ENCODE data around the gene SLC6A1. TPM values are rescaled to one million over a fixed set of nuclear protein-coding genes. Genes with fewer than 3 reads are reported as not detected.

The SLC6A1 gene
- total RNA-seq, 2 donors from 2014 or later: not detected

GRCh38 chr3:10956986-10957385 lies 35.6 kb upstream of the SLC6A1 start:
- no peaks in the 10 kb centered on the region for H3K36me3 Mint-ChIP-seq (ENCODE audit: low read depth)
- no peak overlapping the region for H3K4me3 Mint-ChIP-seq
- DNase-seq (no peak), ATAC-seq (no peak)
- H3K27me3 Mint-ChIP-seq: peaks cover 46% of the 10 kb centered on the region
- no peak overlapping the region for H3K27ac Mint-ChIP-seq
- no peaks in the 10 kb centered on the region for H3K4me1 Mint-ChIP-seq
- no peaks in the 10 kb centered on the region for H3K9me3 ChIP-seq (ENCODE audit: control insufficient read depth, low read length, poor library complexity, severe bottlenecking)

DNA sequence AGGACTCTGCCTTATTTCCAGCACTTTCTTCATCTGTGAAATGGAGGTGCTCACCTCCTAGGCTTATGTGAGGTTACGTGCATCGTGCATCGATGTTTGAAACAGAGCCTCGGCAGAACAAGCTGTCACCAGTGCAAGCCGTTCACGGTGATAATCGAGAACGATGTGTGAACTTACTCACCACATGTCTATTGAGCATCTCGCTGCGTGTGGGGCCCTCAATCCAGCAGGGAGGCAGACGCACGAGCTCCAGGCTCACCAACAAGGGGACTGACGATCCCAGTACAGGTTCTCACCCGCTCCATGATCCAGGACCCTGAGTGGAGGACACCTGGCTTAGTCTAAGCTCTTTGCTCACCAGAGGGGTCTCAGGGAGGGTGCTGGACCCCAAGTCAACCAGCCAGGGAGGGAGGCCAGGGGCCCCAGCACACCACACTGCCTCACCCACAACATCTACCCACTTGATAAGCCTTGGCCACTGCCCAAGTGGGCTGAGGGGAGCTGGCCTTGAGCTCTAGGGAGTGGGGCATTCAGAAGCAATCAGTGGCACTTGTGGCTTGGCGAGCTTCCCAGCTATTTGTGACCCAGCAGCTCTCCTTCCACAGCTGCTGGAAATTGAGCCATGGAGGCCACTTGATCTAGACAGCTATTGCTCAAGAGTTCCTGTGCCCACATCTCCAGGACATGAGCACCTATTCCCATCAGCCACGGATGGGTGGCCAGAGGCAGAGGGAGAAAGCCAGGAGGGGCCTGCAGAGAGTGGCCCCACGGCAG lies 34.4 kb upstream of the SLC6A1 start:
- ATAC-seq (no peak), DNase-seq (no peak)
- Mint-ChIP-seq H3K27ac (no peak overlapping the region), H3K4me1 (no peaks in the 10 kb centered on the region), H3K27me3 (peaks cover 43% of the 10 kb centered on the region), H3K4me3 (no peak overlapping the region), H3K36me3 (ENCODE audit: low read depth) (no peaks in the 10 kb centered on the region)
- no peaks in the 10 kb centered on the region for H3K9me3 ChIP-seq (ENCODE audit: control insufficient read depth, low read length, poor library complexity, severe bottlenecking)

- no peaks in the 10 kb centered on the region for H3K9me3 ChIP-seq (ENCODE audit: control insufficient read depth, low read length, poor library complexity, severe bottlenecking)
- Mint-ChIP-seq H3K4me1 (no peaks in the 10 kb centered on the region), H3K4me3 (peak overlapping the region; percentile 45), H3K27me3 (peaks cover 25% of the 10 kb centered on the region), H3K27ac (no peak overlapping the region), H3K36me3 (ENCODE audit: low read depth) (no peaks in the 10 kb centered on the region)
- DNase-seq (no peak), ATAC-seq (no peak)
These were observed 32.3 kb upstream of the SLC6A1 start for GRCh38 chr3:10960255-10960654.

- no peak overlapping the region for H3K4me3 Mint-ChIP-seq
- no peak for DNase-seq
- peaks cover 32% of the 10 kb centered on the region for H3K27me3 Mint-ChIP-seq
- H3K4me1 Mint-ChIP-seq: no peaks in the 10 kb centered on the region
- H3K27ac Mint-ChIP-seq: no peak overlapping the region
- ATAC-seq: no peak
- H3K9me3 ChIP-seq (ENCODE audit: control insufficient read depth, low read length, poor library complexity, severe bottlenecking): no peaks in the 10 kb centered on the region
- H3K36me3 Mint-ChIP-seq (ENCODE audit: low read depth): no peaks in the 10 kb centered on the region
These were observed 30.6 kb upstream of the SLC6A1 start for GRCh38 chr3:10961921-10962320.

- H3K27me3 Mint-ChIP-seq: peaks cover 34% of the 10 kb centered on the region
- ATAC-seq (no peak), DNase-seq (no peak)
- no peak overlapping the region for H3K27ac Mint-ChIP-seq
- no peaks in the 10 kb centered on the region for H3K4me1 Mint-ChIP-seq
- H3K4me3 Mint-ChIP-seq: no peak overlapping the region
- no peaks in the 10 kb centered on the region for H3K36me3 Mint-ChIP-seq (ENCODE audit: low read depth)
- no peaks in the 10 kb centered on the region for H3K9me3 ChIP-seq (ENCODE audit: control insufficient read depth, low read length, poor library complexity, severe bottlenecking)
These were observed 30.0 kb upstream of the SLC6A1 start for GRCh38 chr3:10962481-10963036.

DNA sequence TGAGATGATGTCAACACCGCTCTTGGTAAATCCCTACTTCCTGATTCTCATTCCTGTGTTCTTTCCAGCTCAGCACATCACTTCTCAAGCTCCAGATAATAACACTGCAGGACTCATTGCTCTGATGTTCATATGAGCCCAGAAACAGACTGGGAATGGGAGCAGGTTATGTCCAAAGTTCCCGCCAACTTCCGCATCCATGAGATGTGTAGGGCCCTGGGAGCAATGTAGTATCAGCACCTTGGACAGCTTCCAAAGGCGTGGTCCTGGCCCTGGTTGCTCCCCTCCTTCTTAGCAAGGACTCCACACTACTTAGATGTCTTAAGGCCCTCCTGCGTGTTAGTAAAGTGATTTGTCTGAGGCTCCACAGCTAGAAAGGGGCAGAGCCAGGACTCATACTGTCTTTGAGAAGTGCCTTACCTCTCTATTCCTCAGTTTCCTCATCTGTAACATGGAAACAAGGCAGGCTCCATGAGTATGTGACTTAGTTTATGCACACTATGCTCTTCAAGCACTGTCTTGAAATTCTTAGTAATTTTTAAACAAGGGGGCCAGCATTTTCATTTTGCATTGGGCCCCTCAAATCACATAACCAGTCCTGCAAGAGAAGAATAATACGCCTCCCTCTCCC lies 27.9 kb upstream of the SLC6A1 start:
- no peaks in the 10 kb centered on the region for H3K9me3 ChIP-seq (ENCODE audit: control insufficient read depth, low read length, poor library complexity, severe bottlenecking)
- Mint-ChIP-seq H3K4me1 (no peaks in the 10 kb centered on the region), H3K36me3 (ENCODE audit: low read depth) (no peaks in the 10 kb centered on the region), H3K27ac (no peak overlapping the region), H3K4me3 (no peak overlapping the region), H3K27me3 (peaks cover 48% of the 10 kb centered on the region)
- no peak for ATAC-seq
- DNase-seq: no peak

GRCh38 chr3:10968401-10968800 lies 24.1 kb upstream of the SLC6A1 start:
- peaks cover 70% of the 10 kb centered on the region for H3K27me3 Mint-ChIP-seq
- H3K27ac Mint-ChIP-seq: no peak overlapping the region
- ATAC-seq (no peak), DNase-seq (no peak)
- H3K4me1 Mint-ChIP-seq: no peaks in the 10 kb centered on the region
- H3K36me3 Mint-ChIP-seq (ENCODE audit: low read depth): no peaks in the 10 kb centered on the region
- H3K9me3 ChIP-seq (ENCODE audit: control insufficient read depth, low read length, poor library complexity, severe bottlenecking): no peaks in the 10 kb centered on the region
- H3K4me3 Mint-ChIP-seq: no peak overlapping the region

DNA sequence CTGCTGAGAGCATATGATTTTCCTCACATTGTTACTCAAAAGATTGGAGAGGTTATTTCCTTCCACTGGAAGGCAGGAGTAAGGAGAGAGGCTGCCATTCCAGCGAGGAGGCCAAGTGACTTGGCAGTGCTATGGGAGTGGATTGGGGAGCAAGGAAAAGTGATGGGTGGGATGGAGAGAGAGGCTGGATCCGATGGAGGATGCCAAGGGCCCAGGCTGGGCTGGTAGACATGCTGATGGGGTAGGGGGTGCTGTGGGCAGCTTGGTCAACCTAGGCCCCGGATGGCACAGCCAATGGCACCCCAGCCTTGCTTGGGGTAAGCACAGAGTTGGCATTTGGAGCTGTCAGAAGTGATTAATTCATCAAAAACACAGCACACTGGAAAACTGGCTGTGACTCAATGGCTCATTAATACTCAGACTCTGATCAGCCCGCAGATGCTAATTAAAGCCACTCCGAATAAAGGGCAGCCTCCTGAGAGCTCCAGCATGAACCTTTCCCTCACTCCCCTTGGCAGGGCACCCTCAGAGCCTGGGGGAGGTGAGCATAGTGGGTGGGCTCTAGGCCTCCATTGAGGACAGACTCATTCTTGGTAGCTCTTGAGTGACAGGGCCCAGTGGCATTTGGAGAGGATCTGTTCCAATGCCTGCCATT lies 22.1 kb upstream of the SLC6A1 start:
- DNase-seq (no peak), ATAC-seq (no peak)
- peaks cover 79% of the 10 kb centered on the region for H3K27me3 Mint-ChIP-seq
- peaks cover 3% of the 10 kb centered on the region for H3K4me1 Mint-ChIP-seq
- no peak overlapping the region for H3K4me3 Mint-ChIP-seq
- H3K27ac Mint-ChIP-seq: no peak overlapping the region
- no peaks in the 10 kb centered on the region for H3K9me3 ChIP-seq (ENCODE audit: control insufficient read depth, low read length, poor library complexity, severe bottlenecking)
- H3K36me3 Mint-ChIP-seq (ENCODE audit: low read depth): no peaks in the 10 kb centered on the region

GRCh38 chr3:10972072-10972782 lies 20.3 kb upstream of the SLC6A1 start:
- peaks cover 3% of the 10 kb centered on the region for H3K4me1 Mint-ChIP-seq

DNA sequence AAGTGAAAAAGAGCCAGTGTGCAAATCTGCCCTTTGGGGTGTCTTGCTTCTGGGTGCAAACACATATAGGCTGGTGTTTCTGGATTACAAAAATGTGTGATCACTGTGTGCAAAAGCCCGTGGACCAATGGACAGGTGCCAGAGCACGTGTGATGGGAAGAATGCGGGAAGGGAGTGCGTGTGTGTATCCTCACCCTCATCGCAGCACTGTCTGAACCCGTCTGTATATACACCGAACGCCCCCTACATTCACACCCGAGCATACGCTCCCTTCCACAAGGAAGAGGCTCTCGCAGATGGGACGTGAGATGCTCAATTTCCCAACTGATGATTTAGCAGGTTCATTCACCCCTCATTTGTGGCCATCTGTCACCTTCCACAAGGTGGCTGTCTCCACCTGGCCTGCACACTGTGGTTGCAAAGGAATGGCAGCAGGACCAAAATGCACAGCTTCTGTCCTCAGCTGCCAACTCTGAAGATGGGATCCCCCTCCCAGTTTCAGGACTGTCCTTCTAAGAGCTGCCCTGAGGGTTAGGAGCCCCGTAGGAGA lies 19.4 kb upstream of the SLC6A1 start:
- Mint-ChIP-seq H3K4me3 (no peak overlapping the region), H3K27me3 (peaks cover 67% of the 10 kb centered on the region), H3K4me1 (peaks cover 3% of the 10 kb centered on the region), H3K36me3 (ENCODE audit: low read depth) (no peaks in the 10 kb centered on the region), H3K27ac (no peak overlapping the region)
- DNase-seq: no peak
- no peaks in the 10 kb centered on the region for H3K9me3 ChIP-seq (ENCODE audit: control insufficient read depth, low read length, poor library complexity, severe bottlenecking)
- ATAC-seq: no peak

More at GRCh38 chr3:10972072-10972782, 20.3 kb upstream of the SLC6A1 start:
- no peak for DNase-seq
- ATAC-seq: no peak
- H3K9me3 ChIP-seq (ENCODE audit: control insufficient read depth, low read length, poor library complexity, severe bottlenecking): no peaks in the 10 kb centered on the region
- H3K27ac Mint-ChIP-seq: no peak overlapping the region
- peaks cover 70% of the 10 kb centered on the region for H3K27me3 Mint-ChIP-seq
- no peak overlapping the region for H3K4me3 Mint-ChIP-seq
- H3K36me3 Mint-ChIP-seq (ENCODE audit: low read depth): no peaks in the 10 kb centered on the region

DNA sequence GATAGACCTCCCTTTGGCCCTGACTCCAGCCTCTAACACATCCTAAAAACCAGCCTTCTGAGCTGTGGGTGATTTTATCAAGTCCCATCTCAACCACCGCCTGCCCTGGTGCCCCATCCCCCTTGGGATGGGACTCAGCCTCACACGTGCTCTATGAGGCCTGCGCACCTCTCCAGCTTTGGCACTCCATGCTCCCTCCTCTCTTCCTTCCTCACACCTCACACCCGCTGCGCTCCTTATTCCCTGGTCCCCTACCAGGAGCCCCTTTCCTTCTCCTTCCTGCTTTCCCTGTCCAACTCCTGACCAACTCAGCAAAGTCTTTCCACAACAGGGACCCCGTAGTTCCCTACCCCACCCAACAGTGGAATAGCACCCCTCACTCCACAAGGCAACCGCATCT lies 18.4 kb upstream of the SLC6A1 start:
- no peak for DNase-seq
- Mint-ChIP-seq H3K36me3 (ENCODE audit: low read depth) (no peaks in the 10 kb centered on the region), H3K4me3 (no peak overlapping the region), H3K27ac (no peak overlapping the region), H3K4me1 (peaks cover 3% of the 10 kb centered on the region), H3K27me3 (peaks cover 63% of the 10 kb centered on the region)
- H3K9me3 ChIP-seq (ENCODE audit: control insufficient read depth, low read length, poor library complexity, severe bottlenecking): no peaks in the 10 kb centered on the region
- no peak for ATAC-seq

GRCh38 chr3:10974746-10975375 lies 17.7 kb upstream of the SLC6A1 start:
- no peak overlapping the region for H3K27ac Mint-ChIP-seq
- peaks cover 3% of the 10 kb centered on the region for H3K4me1 Mint-ChIP-seq
- no peak overlapping the region for H3K4me3 Mint-ChIP-seq
- ATAC-seq (no peak), DNase-seq (no peak)
- no peaks in the 10 kb centered on the region for H3K36me3 Mint-ChIP-seq (ENCODE audit: low read depth)
- H3K9me3 ChIP-seq (ENCODE audit: control insufficient read depth, low read length, poor library complexity, severe bottlenecking): no peaks in the 10 kb centered on the region
- peaks cover 57% of the 10 kb centered on the region for H3K27me3 Mint-ChIP-seq
